NCI-H2171 treated with DMSO at 0.1 percent for 48 hours (cell line): Measurements from ENCODE around the gene ZBTB7C.
"Not testable (repeated sequence)": the region's sequence is repeated elsewhere in the genome, so short reads cannot be mapped to it uniquely, and the experiment has no call there.

Experiments used
- DNase-seq: peaks from one replicate; lab custom pipeline; 2025; lab: John Stamatoyannopoulos, UW

Gene ZBTB7C

DNA sequence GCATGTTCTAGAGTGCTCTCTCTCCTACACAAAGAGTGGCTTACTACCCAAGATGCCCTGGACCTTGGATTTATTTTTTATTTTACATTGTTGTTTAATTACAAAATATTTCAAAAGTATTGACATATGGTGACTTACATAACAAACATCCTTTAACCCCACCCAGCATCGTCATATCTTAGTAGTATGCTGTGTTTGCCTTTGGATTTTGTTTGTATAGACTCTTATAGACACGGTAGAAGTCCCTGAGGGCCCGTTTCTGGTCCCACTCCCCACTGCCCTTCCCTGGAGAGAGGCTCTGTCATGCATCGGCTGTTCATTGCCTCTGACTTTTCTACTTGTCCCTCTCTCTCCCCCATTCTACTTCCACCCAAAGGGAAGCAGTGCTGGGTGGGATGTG is 112.0 kb downstream of the ZBTB7C start:
- no peak for DNase-seq

DNA sequence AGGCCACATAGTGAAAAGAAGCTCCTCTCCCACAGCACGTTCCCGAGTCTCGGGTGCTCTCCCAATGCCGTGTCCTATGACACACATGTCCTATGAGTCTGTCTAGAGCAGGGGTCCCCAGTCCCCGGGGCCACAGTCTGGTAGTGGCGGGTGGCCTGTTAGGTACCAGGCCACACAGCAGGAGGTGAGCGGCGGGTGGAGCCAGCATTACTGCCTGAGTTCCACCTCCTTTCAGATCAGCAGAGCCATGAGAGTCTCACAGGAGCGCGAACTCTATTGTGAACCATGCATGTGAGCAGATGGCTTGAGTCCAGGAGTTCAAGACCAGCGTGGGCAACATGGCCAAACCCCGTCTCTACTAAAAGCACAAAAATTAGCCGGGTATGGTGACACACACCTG is 112.6 kb downstream of the ZBTB7C start:
- no peak for DNase-seq

DNA sequence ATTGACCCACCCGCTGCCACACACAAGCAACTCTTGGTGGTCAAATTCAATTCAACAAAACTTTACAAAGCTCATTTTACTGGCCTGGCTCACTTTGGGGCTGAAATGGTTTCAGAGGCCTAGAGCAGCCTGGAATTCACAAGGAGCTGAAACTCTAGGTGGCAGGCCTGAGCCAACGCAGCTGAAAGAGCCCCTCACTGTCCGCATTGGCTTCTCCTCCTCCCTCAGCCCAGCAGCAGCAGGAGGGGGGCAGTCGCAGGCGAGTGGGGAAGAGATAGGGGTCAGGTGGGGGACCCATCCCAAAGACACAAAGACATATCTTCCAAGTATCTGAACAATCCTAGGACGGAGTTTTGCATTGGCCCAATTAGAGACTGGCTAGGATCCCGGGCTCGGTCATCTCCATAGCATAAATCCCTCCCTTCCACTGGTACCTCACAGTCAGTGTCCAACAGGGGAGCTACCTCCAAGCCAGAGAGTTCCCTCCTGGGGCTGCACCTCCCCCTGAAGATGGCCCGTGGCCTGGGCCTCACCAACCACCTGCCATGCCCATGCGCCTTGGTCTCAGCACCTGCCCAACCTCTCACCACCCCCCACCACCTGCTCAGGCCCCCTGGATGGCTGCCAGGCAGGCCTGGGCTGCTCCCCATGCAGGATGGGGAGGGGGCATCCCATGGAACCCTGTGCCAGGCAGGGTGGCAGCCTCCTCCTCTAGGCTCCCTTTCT is 113.4 kb downstream of the ZBTB7C start:
- DNase-seq = no peak

DNA sequence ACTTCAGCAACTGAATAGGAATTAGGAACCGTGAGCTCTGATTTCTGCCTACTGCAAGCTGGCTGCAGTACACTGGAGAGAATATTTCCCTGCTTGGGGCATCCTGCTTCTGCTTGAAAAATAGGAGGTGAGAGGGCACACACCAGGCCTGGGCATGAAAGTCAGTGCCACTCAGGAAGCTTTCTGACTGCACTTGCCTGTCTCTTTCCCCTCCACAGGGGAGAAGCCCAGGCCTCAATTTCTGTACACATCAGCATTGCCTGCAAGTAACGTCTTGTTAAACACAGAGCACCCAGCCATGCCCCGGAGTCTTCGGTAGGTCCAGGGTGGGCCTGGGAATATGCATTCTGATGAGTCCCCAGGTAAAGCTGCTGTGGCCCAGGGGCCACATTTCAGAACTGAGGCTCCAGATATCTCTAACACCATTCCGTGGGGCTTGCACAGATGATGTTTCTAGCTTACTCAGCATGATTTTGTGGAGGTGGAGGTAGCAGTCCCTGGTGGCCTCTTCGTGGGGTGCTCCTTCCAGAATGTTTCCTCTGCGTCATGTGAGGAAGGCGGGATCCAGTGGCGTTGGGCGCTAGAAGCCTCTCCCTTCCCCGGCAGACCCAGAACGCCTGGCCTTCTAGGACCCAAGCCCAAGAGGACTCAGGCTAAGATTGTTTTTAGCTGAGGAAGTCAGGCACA is 114.1 kb downstream of the ZBTB7C start:
- no peak for DNase-seq

DNA sequence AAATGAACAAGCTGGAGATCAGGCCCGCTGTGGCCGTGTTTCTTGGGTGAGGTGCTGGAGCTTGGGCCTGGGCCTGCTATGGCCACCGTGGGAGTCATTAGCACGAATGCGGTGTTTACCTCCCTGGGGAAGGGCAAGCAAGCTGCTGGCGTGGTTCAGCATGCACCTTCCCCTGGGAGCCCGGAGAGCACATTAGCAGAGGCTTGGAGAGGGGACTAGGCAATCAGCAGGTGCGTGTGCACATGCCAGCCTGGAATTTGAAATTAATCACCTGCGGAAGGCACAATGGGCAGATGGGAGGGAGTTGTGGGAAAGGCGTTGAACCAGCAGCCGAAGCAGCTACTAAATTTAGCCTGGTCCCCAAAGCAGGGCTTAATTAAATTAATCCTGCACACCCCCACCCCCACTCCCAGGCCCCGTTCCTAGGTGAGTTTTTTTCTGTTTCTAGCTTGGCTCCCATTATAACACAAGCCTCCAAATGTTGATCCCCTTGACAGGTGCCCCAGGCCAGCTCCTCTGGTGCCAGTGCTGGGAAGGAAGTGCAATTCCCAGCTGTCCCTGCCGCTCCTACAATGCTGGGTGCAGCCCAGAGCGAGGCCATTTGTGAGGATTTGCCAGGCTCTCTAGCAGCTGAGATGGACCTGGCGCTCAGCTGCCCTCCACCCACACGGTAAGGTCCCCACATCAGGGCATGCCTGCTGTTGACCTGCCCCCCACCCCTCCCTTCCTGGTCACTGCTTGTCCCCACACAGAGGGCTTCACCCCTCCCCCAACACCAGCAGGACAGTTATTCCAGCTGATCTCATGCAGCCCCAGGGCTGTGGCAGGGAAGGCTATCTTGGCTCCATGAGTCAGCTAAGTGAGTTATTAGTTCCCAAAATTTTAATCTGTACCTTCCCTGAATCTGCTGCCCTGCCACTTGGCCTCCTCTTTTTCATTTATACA is 115.0 kb downstream of the ZBTB7C start:
- DNase-seq = peak; percentile 99

GRCh38 chr18:48292782-48293424 is 116.3 kb downstream of the ZBTB7C start:
- peak; percentile 9 for DNase-seq

DNA sequence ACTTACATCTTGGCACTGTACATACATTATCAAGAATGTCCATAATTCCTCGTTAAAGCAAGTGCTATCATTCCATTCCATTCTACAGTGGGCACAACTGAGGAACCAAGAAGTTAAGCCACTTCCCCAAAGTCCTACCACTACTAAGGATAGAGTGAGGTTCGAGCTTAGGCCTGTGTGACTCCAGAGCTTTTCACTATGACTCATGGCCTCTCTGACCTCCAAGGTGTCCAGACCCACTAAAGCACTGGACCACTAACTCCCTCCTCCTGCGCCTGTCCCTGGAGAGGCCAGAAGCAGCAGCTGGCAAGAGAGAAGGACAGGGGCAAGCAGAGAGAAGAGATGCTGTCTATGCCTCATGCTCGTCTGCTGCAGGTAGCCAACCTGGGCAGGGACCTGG is 117.0 kb downstream of the ZBTB7C start:
- DNase-seq = no peak

GRCh38 chr18:48290162-48290926 is 118.8 kb downstream of the ZBTB7C start:
- no peak for DNase-seq

DNA sequence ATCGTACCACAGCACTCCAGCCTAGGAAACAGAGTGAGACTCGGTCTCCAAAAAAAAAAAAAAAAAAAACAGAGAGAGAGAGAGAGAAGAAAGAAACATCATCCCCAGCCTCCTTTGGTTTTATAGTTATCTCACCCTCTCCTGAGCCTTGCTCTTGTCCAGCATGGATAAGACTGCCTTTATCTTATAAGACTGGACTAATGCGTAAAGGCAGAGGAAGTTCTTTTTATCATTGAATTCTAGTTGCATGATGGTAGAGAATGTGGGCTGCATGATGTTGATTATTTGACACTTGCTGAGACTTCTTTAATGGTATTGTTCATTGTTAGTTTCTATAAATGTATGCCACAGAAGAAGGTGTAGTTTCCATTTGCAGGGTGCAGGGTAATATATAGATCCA is 124.4 kb downstream of the ZBTB7C start:
- no peak for DNase-seq

DNA sequence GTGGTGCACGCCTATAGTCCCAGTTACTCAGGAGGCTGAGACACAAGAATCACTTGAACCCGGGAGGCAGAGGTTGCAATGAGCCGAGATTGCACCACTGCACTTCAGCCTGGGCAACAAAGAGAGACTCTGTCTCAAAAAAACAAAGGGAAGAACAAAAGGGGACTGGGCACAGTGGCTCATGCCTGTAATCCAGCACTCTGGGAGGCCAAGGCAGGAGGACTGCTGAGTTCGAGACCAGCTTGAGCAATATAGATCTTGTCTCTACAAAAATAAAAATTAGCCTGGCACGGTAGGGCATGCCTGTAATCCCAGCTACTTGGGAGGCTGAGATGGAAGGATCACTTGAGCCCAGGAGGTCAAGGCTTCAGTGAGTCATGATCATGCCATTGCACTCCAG is 125.2 kb downstream of the ZBTB7C start:
- not testable (repeated sequence) for DNase-seq

GRCh38 chr18:48281460-48281859 is 127.7 kb downstream of the ZBTB7C start:
- DNase-seq = not testable (repeated sequence)

- no peak for DNase-seq
These were observed 129.9 kb downstream of the ZBTB7C start for GRCh38 chr18:48279312-48279711.

DNA sequence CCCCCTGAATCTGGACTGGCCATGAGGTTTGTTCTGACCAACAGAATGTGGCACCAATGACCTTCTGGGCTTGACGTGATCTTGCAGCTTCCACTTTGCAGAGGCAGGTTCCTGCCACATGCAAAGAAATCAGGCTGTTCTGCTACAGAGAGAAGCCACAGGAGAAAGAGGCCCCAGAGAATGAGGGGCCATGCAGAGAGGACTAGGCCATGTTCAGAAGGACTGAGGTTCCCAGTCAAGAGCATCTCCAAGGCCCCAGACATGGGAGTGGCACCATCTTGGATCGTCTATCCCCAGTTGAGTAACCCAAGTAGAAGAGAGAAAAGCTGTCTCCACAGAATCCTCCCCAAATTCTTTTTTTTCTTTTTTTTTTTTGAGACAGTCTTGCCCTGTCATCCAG is 131.1 kb downstream of the ZBTB7C start:
- no peak for DNase-seq

- DNase-seq = no peak
These were observed 134.9 kb downstream of the ZBTB7C start for GRCh38 chr18:48274301-48274700.

DNA sequence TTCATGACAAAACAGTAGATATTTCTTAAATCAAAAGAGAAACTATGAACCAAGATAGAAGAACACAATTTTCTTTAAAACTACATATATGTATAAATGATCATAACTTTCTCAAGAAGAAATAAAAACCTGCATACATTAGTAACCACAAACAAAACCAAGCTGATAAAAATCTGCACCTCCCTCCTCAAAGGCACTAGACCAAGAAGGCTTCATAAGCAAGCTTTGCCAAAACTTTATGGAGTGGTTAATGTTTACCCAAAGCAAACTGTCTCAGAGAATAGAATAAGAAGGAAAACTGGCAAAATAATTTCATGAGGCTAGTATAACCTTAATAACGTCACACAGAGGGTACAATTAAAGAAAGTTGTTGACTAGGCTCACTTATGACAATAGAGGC is 138.3 kb downstream of the ZBTB7C start:
- DNase-seq = no peak

- DNase-seq = no peak
These were observed 143.9 kb downstream of the ZBTB7C start for GRCh38 chr18:48265328-48265727.

GRCh38 chr18:48263914-48264902 is 145.0 kb downstream of the ZBTB7C start:
- DNase-seq = no peak

DNA sequence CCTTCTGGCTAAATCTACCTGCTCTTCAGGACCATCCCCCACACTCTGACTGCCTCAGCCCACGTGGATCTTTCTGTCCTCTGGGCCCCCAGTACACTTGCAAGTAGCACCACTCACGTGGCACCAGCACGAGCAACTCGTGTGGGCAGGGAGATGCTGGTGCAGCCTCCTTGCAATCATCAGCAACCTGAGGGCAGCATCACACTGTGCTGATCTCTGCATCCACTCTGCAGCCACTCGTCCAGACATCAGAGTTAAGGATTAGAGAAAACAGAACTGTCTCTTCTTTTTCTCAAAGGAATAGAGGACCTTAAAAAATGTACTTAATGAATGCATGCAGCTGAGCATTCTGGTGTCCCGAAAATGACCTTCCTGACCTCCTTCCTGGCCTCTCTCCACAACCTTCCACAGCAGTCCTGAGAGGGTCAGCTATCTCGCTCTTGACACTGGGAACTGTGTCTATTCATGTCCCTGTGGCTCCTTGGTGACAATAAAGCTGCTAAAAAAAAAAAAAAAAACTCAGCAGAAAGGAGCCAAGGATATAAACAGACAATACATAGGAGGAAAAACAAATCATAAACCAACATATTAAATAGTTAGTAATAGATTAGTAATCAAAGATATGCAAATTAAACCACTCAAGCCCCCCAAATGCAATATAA is 145.9 kb downstream of the ZBTB7C start:
- no peak for DNase-seq

GRCh38 chr18:48260237-48260636 is 148.9 kb downstream of the ZBTB7C start:
- DNase-seq = no peak

DNA sequence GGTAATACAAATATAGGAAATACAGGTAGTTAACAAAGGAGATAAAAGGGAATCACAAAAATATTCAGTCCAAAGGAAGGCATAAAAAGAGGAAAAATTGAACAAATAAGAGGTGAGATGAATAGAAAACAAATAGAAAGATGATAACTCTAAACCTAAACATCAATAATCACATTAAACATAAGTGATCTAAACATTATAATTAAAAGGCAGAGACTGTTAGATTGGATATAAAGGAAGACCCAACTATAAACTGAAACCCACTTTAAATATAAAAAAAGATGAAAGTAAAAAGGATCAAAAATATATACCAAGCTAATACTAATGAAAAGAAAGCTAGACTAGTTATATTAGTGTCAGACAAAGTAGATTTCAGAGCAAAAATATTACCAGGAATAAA is 152.3 kb downstream of the ZBTB7C start:
- no peak for DNase-seq
